Endothelial cell of umbilical vein (primary cell): ENCODE results near the gene NEDD4L. TPM values are rescaled to one million over a fixed set of nuclear protein-coding genes. Genes with fewer than 3 reads are reported as not detected.

ENCODE experiments used
- BruUV-seq: library from RNA; stranded (reverse); fragments of 400-500 nt; replicated peaks from 2 replicates; lab custom pipeline; 2021; lab: Mats Ljungman, UMichigan
- CTCF ChIA-PET: fragments of 300-600, 350-600 bp; sonication (Branson Sonifier 250); formaldehyde crosslinking; loops from one replicate; lab custom pipeline; 2021; ENCODE audit warnings: antibody characterized with exemption, inconsistent platforms; lab: Charles Lee
- POLR2A ChIA-PET: fragments of 300-600, 350-600 bp; sonication (Branson Sonifier 250); formaldehyde crosslinking; loops from one replicate; lab custom pipeline; 2021; ENCODE audit warnings: antibody characterized with exemption, inconsistent platforms; lab: Charles Lee
- DNase-seq: peaks from one replicate; pipeline ENCODE4 v3.0.0-alpha.2; 2011; ENCODE audit warnings: low read depth, low spot score
- FAIRE-seq: peaks from 2 replicates; lab custom pipeline; 2011; peaks lifted over from hg19 to GRCh38; lab: Jason Lieb, UNC
- H2AFZ ChIP-seq: 2 replicates; pipeline ENCODE4 v1.6.0; 2012; ENCODE audit warnings: low read depth, low read length, control low read depth, inconsistent platforms
- H3K27ac ChIP-seq: 2 replicates; pipeline ENCODE4 v1.5.1; 2011; ENCODE audit warnings: low read depth, mild to moderate bottlenecking, control low read depth, low read length, moderate library complexity; ENCODE audit not compliant: insufficient read depth
- H3K27me3 ChIP-seq, 2 experiments: 2 replicates each; pipeline versions ENCODE4 v1.6.0 to v1.6.1; 2011; ENCODE audit warnings: low read length in 2 of 2, mixed read lengths in 1 of 2; ENCODE audit not compliant: control insufficient read depth in 2 of 2, insufficient read depth in 2 of 2
- H3K36me3 ChIP-seq, 2 experiments: 2 replicates in 1 of 2; 3 replicates in 1 of 2; pipeline ENCODE4 v1.5.1; 2011; ENCODE audit warnings: low read length in 2 of 2, mild to moderate bottlenecking in 1 of 2, moderate library complexity in 1 of 2; ENCODE audit not compliant: control insufficient read depth in 2 of 2, insufficient read depth in 2 of 2; ENCODE audit errors: extremely low read depth in 1 of 2
- H3K4me1 ChIP-seq: 3 replicates; pipeline ENCODE4 v1.5.1; 2011; ENCODE audit warnings: mild to moderate bottlenecking, low read length; ENCODE audit not compliant: control insufficient read depth, insufficient read depth; ENCODE audit errors: extremely low read depth
- H3K4me2 ChIP-seq: 2 replicates; pipeline ENCODE4 v1.6.1; 2011; ENCODE audit warnings: low read length, control low read depth, mixed read lengths; ENCODE audit not compliant: insufficient read depth
- H3K4me3 ChIP-seq, 3 experiments: fragments of 200-600 bp in 1 of 3; sonication (generic), shearing (Covaris generic) in 1 of 3; replicated peaks in 1 of 3; 2 replicates each; pipeline ENCODE4 v1.5.1; 2011 to 2016; ENCODE audit warnings: control low read depth in 3 of 3, low read length in 3 of 3, mild to moderate bottlenecking in 2 of 3, inconsistent platforms in 1 of 3, low read depth in 1 of 3, moderate library complexity in 1 of 3; ENCODE audit not compliant: insufficient read depth in 1 of 3
- H3K79me2 ChIP-seq: 2 replicates; pipeline ENCODE4 v1.6.0; 2012; ENCODE audit warnings: low read length, inconsistent platforms; ENCODE audit not compliant: control insufficient read depth, insufficient read depth
- H3K9ac ChIP-seq: replicated peaks from 2 replicates; pipeline ENCODE3; 2011; ENCODE audit warnings: low read length, control low read depth; ENCODE audit not compliant: insufficient read depth; ENCODE audit errors: extremely low read depth
- H3K9me1 ChIP-seq: replicated peaks from 3 replicates; pipeline ENCODE4 v1.6.0; 2011; ENCODE audit warnings: mild to moderate bottlenecking, low read length; ENCODE audit not compliant: control insufficient read depth, insufficient read depth; ENCODE audit errors: extremely low read depth
- H3K9me3 ChIP-seq: replicated peaks from 2 replicates; pipeline ENCODE4 v1.5.1; 2012; ENCODE audit warnings: low read length, inconsistent platforms; ENCODE audit not compliant: control insufficient read depth, insufficient read depth
- H4K20me1 ChIP-seq: replicated peaks from 2 replicates; pipeline ENCODE3; 2011; ENCODE audit warnings: mild to moderate bottlenecking, low read length; ENCODE audit not compliant: control insufficient read depth, insufficient read depth; ENCODE audit errors: extremely low read depth
- EZH2 ChIP-seq: IDR thresholded peaks from 2 replicates; pipeline ENCODE4 v1.6.1; 2012; ENCODE audit warnings: borderline replicate concordance, low read depth, mild to moderate bottlenecking, moderate library complexity, low read length, inconsistent platforms; ENCODE audit not compliant: severe bottlenecking
- FOS ChIP-seq: IDR thresholded peaks from 2 replicates; pipeline ENCODE4 v1.6.1; 2011; ENCODE audit warnings: mild to moderate bottlenecking, low read length, moderate library complexity, borderline replicate concordance; ENCODE audit not compliant: insufficient read depth
- GATA2 ChIP-seq: IDR thresholded peaks from 2 replicates; pipeline ENCODE4 v1.7.0; 2011; ENCODE audit warnings: low read depth, mild to moderate bottlenecking, moderate library complexity, mixed read lengths, low read length; ENCODE audit not compliant: insufficient read length, insufficient read depth
- JUN ChIP-seq: IDR thresholded peaks from 2 replicates; pipeline ENCODE4 v1.6.1; 2011; ENCODE audit warnings: borderline replicate concordance, low read depth; ENCODE audit not compliant: insufficient read length, insufficient read depth
- MYC ChIP-seq: IDR thresholded peaks from one replicate; pipeline ENCODE4 v1.6.1; 2011; ENCODE audit warnings: mild to moderate bottlenecking, low read depth, low read length
- POLR2A ChIP-seq: IDR thresholded peaks from 2 replicates; pipeline ENCODE4 v1.6.1; 2012; ENCODE audit warnings: low read depth, mild to moderate bottlenecking, control low read depth, low read length
- POLR2AphosphoS5 ChIP-seq: IDR thresholded peaks from 2 replicates; pipeline ENCODE4 v1.6.1; 2012; ENCODE audit warnings: low read depth, mild to moderate bottlenecking, control low read depth, low read length, moderate library complexity; ENCODE audit not compliant: insufficient read depth
- dilution Hi-C: fragments of 300-500 bp; cut with MboI; formaldehyde crosslinking; loops from one replicate; pipeline ENCODE4 v1.15.0; 2019; ENCODE audit warnings: low sequenced_read_pairs; ENCODE audit not compliant: extremely low pct_ligation_motif_present
- intact Hi-C: fragments of 100-400 bp; cut with micrococcal nuclease; formaldehyde crosslinking; loops from one replicate; pipeline ENCODE4 v1.10.0; 2022
- polyA plus RNA-seq, 4 experiments: library from polyadenylated mRNA; depleted of rRNA in 3 of 4; stranded (reverse) in 3 of 4; unstranded in 1 of 4; fragments of >200 nt; gene quantifications; 2 replicates each; pipeline versions ENCODE4 v1.2.1 to v1.2.3, GENCODE V29; 2011 to 2012; ENCODE audit warnings: missing spikeins in 1 of 4
- total RNA-seq: library from RNA; stranded (reverse); gene quantifications from 2 replicates; pipeline ENCODE4 v1.2.3, GENCODE V29; 2021
- TF ChIP-seq, protein P1 (sequence below): IDR thresholded peaks from 2 replicates; pipeline ENCODE4 v1.6.1; 2011; ENCODE audit not compliant: insufficient read depth, insufficient read length
- TF ChIP-seq, protein P2 (sequence below), 2 donors: IDR thresholded peaks; 1 replicate in 1 of 2; 2 replicates in 1 of 2; pipeline ENCODE4 v1.5.1; 2011; ENCODE audit warnings: low read length in 2 of 2, mild to moderate bottlenecking in 2 of 2, moderate library complexity in 2 of 2, control low read depth in 1 of 2, inconsistent platforms in 1 of 2, low read depth in 1 of 2; ENCODE audit not compliant: insufficient read depth in 1 of 2; ENCODE audit errors: extremely low read depth in 1 of 2

Gene NEDD4L
- total and polyA plus RNA-seq, 2 donors (not counting 3 experiments of a cell fraction or from before 2014, with no cell fraction given) = 20.5 to 78.9 TPM

DNA sequence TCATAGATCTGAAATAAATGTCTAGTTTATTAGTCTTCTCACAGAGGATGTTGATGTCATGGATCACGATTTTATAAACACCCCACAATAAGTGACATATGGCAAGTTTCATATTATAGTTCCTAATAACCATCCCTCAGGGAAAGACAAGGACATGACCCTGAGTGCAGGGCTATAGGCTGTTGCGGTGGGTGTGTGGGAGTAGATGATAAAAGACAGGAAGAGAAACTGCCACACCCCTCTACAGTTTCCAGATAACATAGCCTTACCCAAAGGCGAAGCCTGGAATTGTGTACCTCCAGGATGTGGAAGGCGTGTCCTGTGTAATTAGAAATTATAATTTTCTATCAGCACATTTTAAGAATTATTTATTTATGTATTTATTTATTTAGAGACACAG, 2.4 kb upstream of the NEDD4L start:
- Histone ChIP-seq H4K20me1 (no peaks in the 10 kb centered on the region), H3K27me3 (no peaks in the 10 kb centered on the region), H3K36me3 (no peaks in the 10 kb centered on the region), H3K4me1 (peaks cover 16% of the 10 kb centered on the region), H3K27ac (no peak overlapping the region), H3K9ac (no peak overlapping the region), H3K4me2 (no peak overlapping the region), H2AFZ (no peak overlapping the region), H3K9me1 (no peaks in the 10 kb centered on the region), H3K4me3 (no peak overlapping the region), H3K79me2 (no peaks in the 10 kb centered on the region), H3K9me3 (no peaks in the 10 kb centered on the region)
- ChIA-PET POLR2A (no interaction called here), CTCF (interaction anchor here (1.1 to 4.1 kb wide), 5 partner anchors 11 to 722 kb away, joined by 3 to 132 read pairs (median 6); no protein-coding TSS in a partner anchor)
- intact Hi-C loops = loop anchor here (5.0 to 10.0 kb wide), 3 partner anchors 257 to 631 kb away; partner anchors contain the start of gene MALT1
- dilution Hi-C loops = no loop called here
- DNase-seq = no peak
- no peak for FAIRE-seq
- BruUV-seq = no TSS peak
- TF ChIP-seq JUN (no peak), GATA2 (no peak), FOS (no peak), POLR2AphosphoS5 (no peak), POLR2A (no peak), EZH2 (no peak), MYC (no peak)
- TF ChIP-seq, protein P1, sequence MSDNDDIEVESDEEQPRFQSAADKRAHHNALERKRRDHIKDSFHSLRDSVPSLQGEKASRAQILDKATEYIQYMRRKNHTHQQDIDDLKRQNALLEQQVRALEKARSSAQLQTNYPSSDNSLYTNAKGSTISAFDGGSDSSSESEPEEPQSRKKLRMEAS = no peak
- TF ChIP-seq, protein P2, sequence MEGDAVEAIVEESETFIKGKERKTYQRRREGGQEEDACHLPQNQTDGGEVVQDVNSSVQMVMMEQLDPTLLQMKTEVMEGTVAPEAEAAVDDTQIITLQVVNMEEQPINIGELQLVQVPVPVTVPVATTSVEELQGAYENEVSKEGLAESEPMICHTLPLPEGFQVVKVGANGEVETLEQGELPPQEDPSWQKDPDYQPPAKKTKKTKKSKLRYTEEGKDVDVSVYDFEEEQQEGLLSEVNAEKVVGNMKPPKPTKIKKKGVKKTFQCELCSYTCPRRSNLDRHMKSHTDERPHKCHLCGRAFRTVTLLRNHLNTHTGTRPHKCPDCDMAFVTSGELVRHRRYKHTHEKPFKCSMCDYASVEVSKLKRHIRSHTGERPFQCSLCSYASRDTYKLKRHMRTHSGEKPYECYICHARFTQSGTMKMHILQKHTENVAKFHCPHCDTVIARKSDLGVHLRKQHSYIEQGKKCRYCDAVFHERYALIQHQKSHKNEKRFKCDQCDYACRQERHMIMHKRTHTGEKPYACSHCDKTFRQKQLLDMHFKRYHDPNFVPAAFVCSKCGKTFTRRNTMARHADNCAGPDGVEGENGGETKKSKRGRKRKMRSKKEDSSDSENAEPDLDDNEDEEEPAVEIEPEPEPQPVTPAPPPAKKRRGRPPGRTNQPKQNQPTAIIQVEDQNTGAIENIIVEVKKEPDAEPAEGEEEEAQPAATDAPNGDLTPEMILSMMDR (IDR thresholded peaks at IDR 0.05; ENCODE audit: extremely low read depth in 1 of 2, insufficient read depth in 1 of 2, low read depth in 1 of 2, low read length in 2 of 2) = no peak
